Endothelial cell of umbilical vein (primary cell): ENCODE data around the gene LPP. TPM values are rescaled to one million over a fixed set of nuclear protein-coding genes. Genes with fewer than 3 reads are reported as not detected.

Experiments
- BruUV-seq: library from RNA; stranded (reverse); fragments of 400-500 nt; replicated peaks from 2 replicates; lab custom pipeline; 2021; lab: Mats Ljungman, UMichigan
- CTCF ChIA-PET: fragments of 300-600, 350-600 bp; sonication (Branson Sonifier 250); formaldehyde crosslinking; loops from one replicate; lab custom pipeline; 2021; ENCODE audit warnings: antibody characterized with exemption, inconsistent platforms; lab: Charles Lee
- POLR2A ChIA-PET: fragments of 300-600, 350-600 bp; sonication (Branson Sonifier 250); formaldehyde crosslinking; loops from one replicate; lab custom pipeline; 2021; ENCODE audit warnings: antibody characterized with exemption, inconsistent platforms; lab: Charles Lee
- DNase-seq: peaks from one replicate; pipeline ENCODE4 v3.0.0-alpha.2; 2011; ENCODE audit warnings: low read depth, low spot score
- FAIRE-seq: peaks from 2 replicates; lab custom pipeline; 2011; peaks lifted over from hg19 to GRCh38; lab: Jason Lieb, UNC
- H2AFZ ChIP-seq: 2 replicates; pipeline ENCODE4 v1.6.0; 2012; ENCODE audit warnings: low read depth, low read length, control low read depth, inconsistent platforms
- H3K27ac ChIP-seq: 2 replicates; pipeline ENCODE4 v1.5.1; 2011; ENCODE audit warnings: low read depth, mild to moderate bottlenecking, control low read depth, low read length, moderate library complexity; ENCODE audit not compliant: insufficient read depth
- H3K27me3 ChIP-seq, 2 experiments: 2 replicates each; pipeline versions ENCODE4 v1.6.0 to v1.6.1; 2011; ENCODE audit warnings: low read length in 2 of 2, mixed read lengths in 1 of 2; ENCODE audit not compliant: control insufficient read depth in 2 of 2, insufficient read depth in 2 of 2
- H3K36me3 ChIP-seq, 2 experiments: 2 replicates in 1 of 2; 3 replicates in 1 of 2; pipeline ENCODE4 v1.5.1; 2011; ENCODE audit warnings: low read length in 2 of 2, mild to moderate bottlenecking in 1 of 2, moderate library complexity in 1 of 2; ENCODE audit not compliant: control insufficient read depth in 2 of 2, insufficient read depth in 2 of 2; ENCODE audit errors: extremely low read depth in 1 of 2
- H3K4me1 ChIP-seq: 3 replicates; pipeline ENCODE4 v1.5.1; 2011; ENCODE audit warnings: mild to moderate bottlenecking, low read length; ENCODE audit not compliant: control insufficient read depth, insufficient read depth; ENCODE audit errors: extremely low read depth
- H3K4me2 ChIP-seq: 2 replicates; pipeline ENCODE4 v1.6.1; 2011; ENCODE audit warnings: low read length, control low read depth, mixed read lengths; ENCODE audit not compliant: insufficient read depth
- H3K4me3 ChIP-seq, 3 experiments: fragments of 200-600 bp in 1 of 3; sonication (generic), shearing (Covaris generic) in 1 of 3; replicated peaks in 1 of 3; 2 replicates each; pipeline ENCODE4 v1.5.1; 2011 to 2016; ENCODE audit warnings: control low read depth in 3 of 3, low read length in 3 of 3, mild to moderate bottlenecking in 2 of 3, inconsistent platforms in 1 of 3, low read depth in 1 of 3, moderate library complexity in 1 of 3; ENCODE audit not compliant: insufficient read depth in 1 of 3
- H3K79me2 ChIP-seq: 2 replicates; pipeline ENCODE4 v1.6.0; 2012; ENCODE audit warnings: low read length, inconsistent platforms; ENCODE audit not compliant: control insufficient read depth, insufficient read depth
- H3K9ac ChIP-seq: replicated peaks from 2 replicates; pipeline ENCODE3; 2011; ENCODE audit warnings: low read length, control low read depth; ENCODE audit not compliant: insufficient read depth; ENCODE audit errors: extremely low read depth
- H3K9me1 ChIP-seq: replicated peaks from 3 replicates; pipeline ENCODE4 v1.6.0; 2011; ENCODE audit warnings: mild to moderate bottlenecking, low read length; ENCODE audit not compliant: control insufficient read depth, insufficient read depth; ENCODE audit errors: extremely low read depth
- H3K9me3 ChIP-seq: replicated peaks from 2 replicates; pipeline ENCODE4 v1.5.1; 2012; ENCODE audit warnings: low read length, inconsistent platforms; ENCODE audit not compliant: control insufficient read depth, insufficient read depth
- H4K20me1 ChIP-seq: replicated peaks from 2 replicates; pipeline ENCODE3; 2011; ENCODE audit warnings: mild to moderate bottlenecking, low read length; ENCODE audit not compliant: control insufficient read depth, insufficient read depth; ENCODE audit errors: extremely low read depth
- CTCF ChIP-seq, 2 donors: IDR thresholded peaks; 1 replicate in 1 of 2; 2 replicates in 1 of 2; pipeline ENCODE4 v1.5.1; 2011; ENCODE audit warnings: low read length in 2 of 2, mild to moderate bottlenecking in 2 of 2, moderate library complexity in 2 of 2, control low read depth in 1 of 2, inconsistent platforms in 1 of 2, low read depth in 1 of 2; ENCODE audit not compliant: insufficient read depth in 1 of 2; ENCODE audit errors: extremely low read depth in 1 of 2
- EZH2 ChIP-seq: IDR thresholded peaks from 2 replicates; pipeline ENCODE4 v1.6.1; 2012; ENCODE audit warnings: borderline replicate concordance, low read depth, mild to moderate bottlenecking, moderate library complexity, low read length, inconsistent platforms; ENCODE audit not compliant: severe bottlenecking
- FOS ChIP-seq: IDR thresholded peaks from 2 replicates; pipeline ENCODE4 v1.6.1; 2011; ENCODE audit warnings: mild to moderate bottlenecking, low read length, moderate library complexity, borderline replicate concordance; ENCODE audit not compliant: insufficient read depth
- JUN ChIP-seq: IDR thresholded peaks from 2 replicates; pipeline ENCODE4 v1.6.1; 2011; ENCODE audit warnings: borderline replicate concordance, low read depth; ENCODE audit not compliant: insufficient read length, insufficient read depth
- MAX ChIP-seq: IDR thresholded peaks from 2 replicates; pipeline ENCODE4 v1.6.1; 2011; ENCODE audit not compliant: insufficient read depth, insufficient read length
- MYC ChIP-seq: IDR thresholded peaks from one replicate; pipeline ENCODE4 v1.6.1; 2011; ENCODE audit warnings: mild to moderate bottlenecking, low read depth, low read length
- POLR2A ChIP-seq: IDR thresholded peaks from 2 replicates; pipeline ENCODE4 v1.6.1; 2012; ENCODE audit warnings: low read depth, mild to moderate bottlenecking, control low read depth, low read length
- dilution Hi-C: fragments of 300-500 bp; cut with MboI; formaldehyde crosslinking; loops from one replicate; pipeline ENCODE4 v1.15.0; 2019; ENCODE audit warnings: low sequenced_read_pairs; ENCODE audit not compliant: extremely low pct_ligation_motif_present
- intact Hi-C: fragments of 100-400 bp; cut with micrococcal nuclease; formaldehyde crosslinking; loops from one replicate; pipeline ENCODE4 v1.10.0; 2022
- polyA plus RNA-seq, 4 experiments: library from polyadenylated mRNA; depleted of rRNA in 3 of 4; stranded (reverse) in 3 of 4; unstranded in 1 of 4; fragments of >200 nt; gene quantifications; 2 replicates each; pipeline versions ENCODE4 v1.2.1 to v1.2.3, GENCODE V29; 2011 to 2012; ENCODE audit warnings: missing spikeins in 1 of 4
- total RNA-seq: library from RNA; stranded (reverse); gene quantifications from 2 replicates; pipeline ENCODE4 v1.2.3, GENCODE V29; 2021

LPP gene
- total and polyA plus RNA-seq, 2 donors (not counting 3 experiments of a cell fraction or from before 2014, with no cell fraction given) = 16.9 to 153 TPM

GRCh38 chr3:188711881-188712247 lies 557.9 kb downstream of the LPP start:
- Histone ChIP-seq H3K27ac (no peak overlapping the region), H3K4me3 (no peak overlapping the region), H3K9me1 (no peaks in the 10 kb centered on the region), H3K9me3 (no peaks in the 10 kb centered on the region), H3K27me3 (no peaks in the 10 kb centered on the region), H3K9ac (no peak overlapping the region), H2AFZ (no peak overlapping the region), H3K4me1 (peaks cover 15% of the 10 kb centered on the region), H3K36me3 (no peaks in the 10 kb centered on the region), H4K20me1 (no peaks in the 10 kb centered on the region), H3K79me2 (no peaks in the 10 kb centered on the region), H3K4me2 (no peak overlapping the region)
- POLR2A ChIA-PET = no interaction called here
- TF ChIP-seq JUN (no peak), CTCF (IDR thresholded peaks at IDR 0.05; ENCODE audit: extremely low read depth in 1 of 2, insufficient read depth in 1 of 2, low read depth in 1 of 2, low read length in 2 of 2) (no peak), FOS (no peak), MYC (no peak), EZH2 (no peak), POLR2A (no peak), MAX (no peak)
- CTCF ChIA-PET = no interaction called here
- no TSS peak for BruUV-seq
- DNase-seq (no peak), FAIRE-seq (no peak)
- intact Hi-C loops = no loop called here
- dilution Hi-C loops = no loop called here
